Bone marrow (tissue), 2 donors: ENCODE data around the gene LAMP2.

Experiments used
- DNase-seq, 2 donors: peaks; one replicate each; lab custom pipeline; 2025; lab: John Stamatoyannopoulos, UW

Gene LAMP2

GRCh38 chrX:120456973-120457372 is 12.1 kb downstream of the LAMP2 start:
- DNase-seq, result peak in 1 of 2 donors; percentile 26

DNA sequence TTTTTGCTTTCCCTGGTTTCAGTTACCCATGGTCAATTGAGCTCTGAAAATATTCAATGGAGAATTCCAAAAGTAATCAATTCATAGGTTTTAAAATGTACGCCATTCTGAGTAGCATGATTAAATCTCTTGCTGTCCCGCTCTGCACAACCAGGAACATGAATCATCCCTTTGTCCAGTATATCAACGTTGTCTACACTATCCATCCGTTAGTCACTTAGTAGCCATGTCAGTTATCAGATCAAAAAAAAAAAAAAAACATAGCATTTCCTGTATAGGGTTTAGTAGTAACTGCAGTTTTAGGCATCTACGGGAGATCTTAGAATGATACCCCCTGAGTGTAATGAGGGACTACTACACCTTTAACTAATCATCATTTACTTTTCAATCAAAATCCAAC is 15.1 kb downstream of the LAMP2 start:
- DNase-seq, result no peak

- DNase-seq, result no peak
These were observed 17.0 kb downstream of the LAMP2 start for GRCh38 chrX:120452131-120452530.

DNA sequence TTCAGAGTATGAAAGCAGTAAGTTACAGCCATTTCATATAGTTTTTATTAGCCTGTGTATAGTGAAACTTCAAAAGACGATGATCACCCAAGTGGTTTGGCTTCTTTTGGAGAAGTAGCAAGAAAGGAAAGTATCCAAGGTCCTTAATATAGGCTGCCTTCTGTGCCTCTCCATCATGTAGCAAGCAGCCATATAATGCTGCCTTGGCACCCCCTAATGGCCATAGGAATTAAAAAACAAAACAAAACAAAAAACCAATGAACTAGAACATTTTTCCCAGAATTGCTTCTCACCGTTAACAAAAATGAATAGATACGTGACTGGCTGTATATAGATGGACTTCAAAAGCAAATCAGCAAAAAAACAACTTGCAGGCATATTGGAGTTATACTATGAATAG is 18.9 kb downstream of the LAMP2 start:
- DNase-seq, result no peak

- DNase-seq, result no peak
These were observed 22.6 kb downstream of the LAMP2 start for GRCh38 chrX:120446498-120446897.

DNA sequence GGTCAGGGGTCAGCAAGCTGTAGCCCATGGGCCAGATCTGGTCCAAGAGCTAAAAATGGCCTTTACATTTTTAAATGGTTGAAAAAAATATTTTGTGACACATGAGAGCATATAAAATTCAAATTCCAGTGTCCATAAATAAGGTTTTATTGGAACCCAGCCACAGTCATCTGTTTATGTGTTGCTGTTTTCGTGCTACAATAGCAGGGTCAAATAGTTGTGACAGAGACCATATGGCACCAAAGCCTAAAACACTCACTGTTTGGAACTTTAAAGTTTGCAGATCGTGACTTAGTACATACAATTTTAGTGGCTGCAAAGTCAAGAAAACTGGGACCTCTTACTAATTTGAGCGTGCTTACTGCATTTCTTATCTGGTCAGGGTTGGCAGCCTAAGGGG is 29.2 kb downstream of the LAMP2 start:
- DNase-seq, result no peak

- no peak for DNase-seq
These were observed 39.1 kb downstream of the LAMP2 start for GRCh38 chrX:120429776-120430540.

DNA sequence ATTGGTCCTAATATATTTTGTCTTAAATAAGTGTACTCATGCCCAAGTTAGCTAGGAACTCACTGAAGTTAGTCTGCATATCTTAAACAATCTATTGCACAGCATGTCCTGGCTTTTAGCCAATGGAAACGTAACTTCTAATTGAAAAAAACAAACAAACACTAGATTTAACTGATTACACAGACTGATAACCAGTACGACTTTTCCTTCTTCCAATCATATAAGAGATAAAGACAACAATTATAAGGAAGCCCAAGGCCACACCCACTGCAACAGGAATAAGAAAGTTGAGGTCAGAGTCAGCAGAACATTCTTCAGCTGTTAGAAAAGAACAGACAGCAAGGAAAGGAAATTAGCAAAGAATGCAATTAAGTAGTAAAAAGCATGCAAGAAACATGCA is 40.8 kb downstream of the LAMP2 start:
- DNase-seq, result no peak

DNA sequence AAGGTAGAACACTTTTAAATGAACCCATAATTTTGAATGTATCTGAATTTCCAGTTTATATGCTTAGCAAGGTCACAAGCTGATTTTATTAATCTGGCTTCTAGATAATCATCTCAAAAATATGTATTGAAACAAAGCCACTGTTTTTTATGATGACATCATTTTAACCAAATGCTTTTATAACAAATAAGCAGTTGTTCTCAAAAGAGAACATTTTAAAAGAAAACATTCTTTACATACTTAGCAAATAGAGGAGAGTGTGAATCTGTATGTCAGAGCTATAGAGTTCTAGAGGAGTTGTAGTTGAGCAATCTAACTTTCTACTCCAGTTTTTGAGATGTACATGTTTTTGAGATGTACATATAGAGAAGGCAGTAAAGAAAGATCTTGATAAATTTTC is 42.5 kb downstream of the LAMP2 start:
- DNase-seq, result no peak

- DNase-seq, result no peak
These were observed 49.6 kb downstream of the LAMP2 start for GRCh38 chrX:120419463-120419862.

DNA sequence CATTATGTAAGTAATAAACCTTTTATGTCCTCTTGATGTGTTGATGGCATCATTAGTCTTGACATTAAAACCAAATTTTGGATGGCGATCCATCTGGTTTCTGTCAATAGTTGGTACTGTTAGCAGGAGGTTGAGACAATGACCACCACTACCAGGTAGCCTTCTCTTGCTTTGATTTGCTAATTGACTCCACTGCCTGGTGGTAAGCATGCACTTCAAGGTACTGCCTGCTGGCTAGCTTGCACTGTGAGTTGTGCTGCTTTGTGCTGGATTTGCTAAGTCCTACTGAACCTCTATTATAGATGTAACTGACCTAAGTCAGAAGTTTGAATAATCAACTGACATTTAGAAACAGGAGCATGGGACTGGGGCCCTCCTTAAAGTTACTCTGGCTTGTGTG is 60.9 kb downstream of the LAMP2 start:
- DNase-seq, result no peak

DNA sequence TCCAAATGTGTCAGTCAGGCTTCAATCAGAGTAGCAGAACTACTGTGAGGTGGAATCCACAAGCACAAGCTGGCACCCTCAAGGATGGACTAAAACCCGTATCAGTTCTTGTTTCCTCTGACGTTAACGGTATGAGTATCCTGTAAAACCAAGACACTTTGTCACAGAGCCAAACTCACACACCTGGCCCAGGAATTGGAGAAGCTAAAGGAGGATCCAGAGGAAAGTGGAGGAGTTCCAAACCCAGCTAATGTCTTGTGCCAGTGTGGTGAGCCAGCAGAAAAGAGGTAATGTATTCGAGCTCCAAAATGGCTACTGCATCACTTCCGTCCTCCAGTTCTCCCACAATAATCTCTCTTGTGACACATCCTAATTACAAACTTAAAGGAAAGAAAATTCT is 62.5 kb downstream of the LAMP2 start:
- DNase-seq, result no peak

GRCh38 chrX:120402369-120402768 is 66.7 kb downstream of the LAMP2 start:
- DNase-seq, result no peak

- no peak for DNase-seq
These were observed 67.8 kb downstream of the LAMP2 start for GRCh38 chrX:120401301-120401700.

DNA sequence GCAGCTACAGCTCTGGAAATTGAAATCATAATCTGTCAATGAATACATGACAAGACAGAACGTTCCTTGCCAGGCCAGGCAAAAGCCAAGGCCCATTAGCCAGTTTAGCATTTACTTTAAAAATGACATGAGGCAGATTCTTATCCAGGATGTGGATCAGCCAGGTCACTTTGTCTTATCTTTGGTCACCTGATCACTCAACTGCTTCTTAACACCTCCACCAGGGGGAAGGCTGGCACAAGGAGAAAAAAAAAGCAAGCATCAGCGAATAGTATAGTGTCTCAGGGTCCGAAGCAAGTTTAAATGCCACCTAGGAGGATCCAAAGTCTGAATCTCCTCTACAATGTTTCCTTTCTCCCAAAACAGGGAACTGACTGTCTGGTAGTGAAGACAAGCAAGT is 88.4 kb downstream of the LAMP2 start:
- DNase-seq, result peak in 1 of 2 donors; percentile 2

DNA sequence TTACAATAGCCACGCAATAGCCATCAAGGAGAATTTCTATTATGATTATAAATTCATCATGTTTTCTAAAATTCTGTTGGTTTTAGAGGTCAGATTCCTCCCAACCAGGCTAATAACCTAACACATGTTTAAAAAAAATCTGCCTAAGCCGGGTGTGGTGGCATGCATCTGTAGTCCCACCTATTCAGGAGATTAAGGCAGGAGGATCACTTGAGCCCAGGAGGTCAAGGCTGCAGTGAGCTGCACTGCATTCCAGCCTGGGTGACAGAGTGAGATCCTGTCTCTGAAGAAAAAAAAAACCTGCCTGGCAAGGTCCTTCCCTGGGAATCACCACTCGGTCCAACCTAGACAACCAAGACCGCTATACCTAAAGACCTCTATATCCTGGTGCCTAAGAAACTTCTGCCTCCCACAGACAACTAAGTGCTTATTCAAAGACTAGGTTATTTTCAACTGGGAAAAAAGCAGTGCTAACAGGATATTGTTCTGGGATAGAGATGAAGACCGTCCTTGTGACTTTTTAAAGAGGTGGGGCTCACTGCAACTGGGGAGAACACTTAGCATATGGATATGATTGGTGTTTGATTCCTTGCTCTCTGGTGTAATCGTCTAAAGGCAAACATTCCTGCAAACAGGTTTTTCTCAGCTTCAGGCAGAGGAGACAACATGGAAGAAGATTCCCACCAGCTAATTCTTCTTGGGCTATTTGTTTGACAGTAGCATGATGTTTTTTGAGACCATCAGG is 89.0 kb downstream of the LAMP2 start:
- no peak for DNase-seq

GRCh38 chrX:120378570-120378969 is 90.5 kb downstream of the LAMP2 start:
- no peak for DNase-seq
